Measurements from ENCODE around the gene ZBTB20. TPM values are rescaled to one million over a fixed set of nuclear protein-coding genes. Genes with fewer than 3 reads are reported as not detected.

The ZBTB20 gene
- total and polyA plus RNA-seq, 2 donors (not counting 1 experiment from before 2014, with no cell fraction given): 4.0 to 123 TPM

DNA sequence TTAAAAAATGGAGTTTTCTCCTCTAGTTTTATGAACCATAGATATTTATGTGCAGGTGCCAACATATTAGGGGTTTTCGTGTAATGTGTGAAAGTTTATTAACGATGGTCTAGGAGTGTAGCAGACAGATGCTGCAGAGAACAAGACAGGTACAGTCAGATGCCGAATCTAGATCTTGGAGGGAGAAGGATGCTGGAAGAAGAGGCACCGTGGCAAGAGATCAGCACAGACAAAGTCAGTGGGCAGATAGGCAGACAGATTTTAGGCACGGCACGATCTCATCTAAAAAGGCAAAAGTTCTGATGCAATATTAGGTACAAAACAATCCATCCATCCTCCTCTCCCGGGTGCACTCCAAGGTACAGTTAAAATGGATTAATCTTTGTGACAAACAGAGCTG lies 691.7 kb downstream of the ZBTB20 start:
- no peaks in the 10 kb centered on the region for H4K20me1 ChIP-seq (ENCODE audit: control insufficient read depth, insufficient read depth, low read length, poor library complexity, severe bottlenecking)
- H3K27me3 ChIP-seq (replicated peaks in 1 of 4; ENCODE audit: control extremely low read depth in 1 of 4, control insufficient read depth in 3 of 4, insufficient read depth in 4 of 4, low read length in 3 of 4): no peaks in the 10 kb centered on the region
- H2AFZ ChIP-seq (ENCODE audit: insufficient read depth, low read depth, low read length, poor library complexity, severe bottlenecking): peak overlapping the region; percentile 75
- peaks cover 53 to 60% of the 10 kb centered on the region in 2 donors for H3K4me1 ChIP-seq (ENCODE audit: control insufficient read depth in 2 of 2, insufficient read depth in 2 of 2, low read length in 2 of 2)
- ATAC-seq (ENCODE audit: low read depth) (no peak), DNase-seq (no peak)
- H3K9ac ChIP-seq (ENCODE audit: low read length): peak overlapping the region; percentile 76
- Mint-ChIP-seq H3K4me3 (no peak overlapping the region), H3K9me3 (ENCODE audit: insufficient read depth) (no peaks in the 10 kb centered on the region), H3K27me3 (no peaks in the 10 kb centered on the region), H3K4me1 (peaks cover 43% of the 10 kb centered on the region), H3K27ac (no peak overlapping the region)
- TF ChIP-seq EZH2 (IDR thresholded peaks at IDR 0.05; ENCODE audit: borderline replicate concordance, insufficient read depth, low read depth, low read length, poor library complexity, severe bottlenecking) (no peak), CTCF (IDR thresholded peaks at IDR 0.05) (no peak)
- peak overlapping the region; percentile 83 for H3K4me2 ChIP-seq (replicated peaks; ENCODE audit: low read depth, low read length, poor library complexity, severe bottlenecking)
- no peaks in the 10 kb centered on the region for H3K9me3 ChIP-seq (ENCODE audit: control extremely low read depth in 1 of 3, control insufficient read depth in 2 of 3, insufficient read depth in 1 of 3, low read length in 2 of 3)
- H3K36me3 ChIP-seq (replicated peaks in 1 of 2; ENCODE audit: control extremely low read depth in 1 of 2, control insufficient read depth in 1 of 2, extremely low read depth in 1 of 2, insufficient read depth in 2 of 2, low read length in 1 of 2): no peaks in the 10 kb centered on the region
- peaks cover 12% of the 10 kb centered on the region for H3K79me2 ChIP-seq (ENCODE audit: control insufficient read depth, insufficient read depth, low read length)
- H3K27ac ChIP-seq (ENCODE audit: low read length in 2 of 2): peak overlapping the region; percentile 79 to 92
- POLR2A ChIA-PET: interaction anchor here (0.6 kb wide), 1 partner anchor 242 kb away, joined by 7 read pairs; no protein-coding TSS in a partner anchor
- WGBS (ENCODE audit: insufficient coverage): 65% methylated on average over 5 of the region's 7 CpGs
- intact Hi-C loops (cut with micrococcal nuclease): loop anchor here (2.0 to 5.0 kb wide), 4 partner anchors 47 to 691 kb away; partner anchors contain the start of gene ZBTB20
- peak overlapping the region in 3 of 5 experiments; percentile 48 to 71 (median 71) for H3K4me3 ChIP-seq (ENCODE audit: control extremely low read depth in 1 of 5, extremely low read depth in 1 of 5, insufficient read depth in 1 of 5, low read depth in 2 of 5, low read length in 4 of 5)
- CTCF ChIA-PET: interaction anchor here (0.6 to 1.4 kb wide), 2 partner anchors 10 to 37 kb away, joined by 3 to 5 read pairs; no protein-coding TSS in a partner anchor

DNA sequence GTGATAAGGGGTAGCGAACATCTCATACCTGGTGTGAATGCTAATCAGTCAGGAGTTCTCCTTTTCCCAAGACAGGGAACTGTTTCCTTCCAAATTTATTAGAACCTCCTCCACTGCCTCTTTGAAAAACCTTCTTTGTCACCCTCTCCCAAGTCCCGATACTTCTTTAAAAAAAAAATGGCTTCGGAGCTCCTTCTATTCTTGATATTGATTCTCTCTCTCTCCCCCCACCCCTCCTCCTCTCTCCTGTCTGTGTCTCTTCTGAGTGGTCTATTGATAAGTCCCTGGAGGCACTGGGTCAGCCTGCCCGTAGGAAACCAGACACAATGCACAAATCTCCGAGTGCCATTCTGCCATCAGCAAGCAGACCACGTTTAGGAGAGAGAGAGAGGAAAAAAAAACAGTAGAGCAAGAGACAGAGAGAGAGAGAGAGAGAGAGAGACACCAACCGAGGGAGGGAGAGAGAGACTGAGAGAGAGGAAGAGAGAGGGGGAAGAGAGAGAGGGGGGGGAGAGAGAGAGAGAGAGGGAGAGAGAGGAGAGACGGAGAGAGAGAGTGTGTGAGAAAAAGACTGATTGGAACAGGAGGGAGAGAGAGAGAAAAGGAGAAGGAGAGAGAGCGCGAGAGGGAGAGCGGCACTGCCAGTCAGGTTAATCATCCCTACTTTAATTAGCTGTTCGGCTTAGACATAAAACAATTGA lies 692.4 kb downstream of the ZBTB20 start:
- POLR2A ChIA-PET: interaction anchor here (0.6 to 0.7 kb wide), 5 partner anchors 26 to 925 kb away, joined by 3 to 11 read pairs (median 5); no protein-coding TSS in a partner anchor

More for the DNA sequence above, 692.4 kb downstream of the ZBTB20 start:
- CTCF ChIA-PET: interaction anchor here (0.6 to 1.3 kb wide), 6 partner anchors 10 to 114 kb away, joined by 3 to 5 read pairs (median 3); no protein-coding TSS in a partner anchor
- H3K27ac ChIP-seq (ENCODE audit: low read length in 2 of 2): peak overlapping the region; percentile 79 to 92
- H3K27me3 ChIP-seq (replicated peaks in 1 of 4; ENCODE audit: control extremely low read depth in 1 of 4, control insufficient read depth in 3 of 4, insufficient read depth in 4 of 4, low read length in 3 of 4): no peaks in the 10 kb centered on the region
- peak overlapping the region; percentile 75 for H2AFZ ChIP-seq (ENCODE audit: insufficient read depth, low read depth, low read length, poor library complexity, severe bottlenecking)
- peak overlapping the region; percentile 76 for H3K9ac ChIP-seq (ENCODE audit: low read length)
- Mint-ChIP-seq H3K4me3 (no peak overlapping the region), H3K27me3 (no peaks in the 10 kb centered on the region), H3K4me1 (peaks cover 40% of the 10 kb centered on the region), H3K27ac (no peak overlapping the region), H3K9me3 (ENCODE audit: insufficient read depth) (no peaks in the 10 kb centered on the region)
- H3K4me3 ChIP-seq (ENCODE audit: control extremely low read depth in 1 of 5, extremely low read depth in 1 of 5, insufficient read depth in 1 of 5, low read depth in 2 of 5, low read length in 4 of 5): peak overlapping the region; percentile 11 to 71 (median 53)
- no peaks in the 10 kb centered on the region for H3K36me3 ChIP-seq (replicated peaks in 1 of 2; ENCODE audit: control extremely low read depth in 1 of 2, control insufficient read depth in 1 of 2, extremely low read depth in 1 of 2, insufficient read depth in 2 of 2, low read length in 1 of 2)
- intact Hi-C loops (cut with micrococcal nuclease): loop anchor here (2.0 to 5.0 kb wide), 7 partner anchors 37 to 1892 kb away; partner anchors contain the start of genes ATG3, SLC35A5 and ZBTB20
- 0% methylated on average over 6 of the region's 12 CpGs for WGBS (ENCODE audit: insufficient coverage)
- H3K79me2 ChIP-seq (ENCODE audit: control insufficient read depth, insufficient read depth, low read length): peaks cover 13% of the 10 kb centered on the region
- H3K9me3 ChIP-seq (ENCODE audit: control extremely low read depth in 1 of 3, control insufficient read depth in 2 of 3, insufficient read depth in 1 of 3, low read length in 2 of 3): no peaks in the 10 kb centered on the region
- DNase-seq (peak; percentile 67), ATAC-seq (ENCODE audit: low read depth) (peak; percentile 14)
- no peaks in the 10 kb centered on the region for H4K20me1 ChIP-seq (ENCODE audit: control insufficient read depth, insufficient read depth, low read length, poor library complexity, severe bottlenecking)
- H3K4me1 ChIP-seq (ENCODE audit: control insufficient read depth in 2 of 2, insufficient read depth in 2 of 2, low read length in 2 of 2): peaks cover 47 to 55% of the 10 kb centered on the region in 2 donors
- H3K4me2 ChIP-seq (replicated peaks; ENCODE audit: low read depth, low read length, poor library complexity, severe bottlenecking): peak overlapping the region; percentile 83
- TF ChIP-seq EZH2 (IDR thresholded peaks at IDR 0.05; ENCODE audit: borderline replicate concordance, insufficient read depth, low read depth, low read length, poor library complexity, severe bottlenecking) (no peak), CTCF (IDR thresholded peaks at IDR 0.05) (no peak)

Data from B cell (primary cell).